HL-60/S4 (cell line): ENCODE results near the gene SMARCE1.

Experiments
- in situ Hi-C: fragments of 300-500 bp; cut with MboI; formaldehyde crosslinking; loops from 2 replicates; pipeline ENCODE4 v1.14.3; 2022; ENCODE audit warnings: low sequenced_read_pairs

Gene SMARCE1

DNA sequence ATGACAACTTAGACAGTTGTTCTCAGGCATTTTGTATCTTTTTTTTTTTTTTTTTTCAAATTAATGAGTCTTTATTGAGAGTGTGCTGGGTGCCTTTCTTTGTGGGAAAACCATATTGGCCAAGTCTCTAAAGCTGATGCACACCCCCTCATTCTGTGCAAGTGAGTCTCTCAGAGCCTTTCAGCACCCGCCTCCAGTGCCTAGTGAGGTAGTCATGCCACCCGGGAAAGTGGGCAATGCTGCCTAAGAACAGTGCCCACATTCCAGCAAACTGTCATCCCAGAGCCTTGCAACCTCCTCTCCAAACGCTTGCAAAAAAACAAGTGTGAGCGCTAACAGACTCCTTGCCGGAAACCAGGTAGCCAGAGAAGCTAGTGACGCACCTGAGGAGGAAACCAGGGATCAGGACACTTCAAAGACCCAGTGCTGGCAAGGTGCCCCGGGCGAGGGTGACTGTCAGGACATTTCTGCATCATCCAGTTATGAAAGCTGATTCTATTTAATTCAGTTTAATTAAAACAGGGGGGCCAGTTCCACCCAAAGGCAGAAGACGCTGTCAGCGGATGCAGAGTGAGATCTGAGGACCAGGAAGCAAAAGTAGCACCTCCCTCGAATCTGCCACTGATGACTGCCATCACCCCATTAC is 34.9 kb downstream of the SMARCE1 start:
- in situ Hi-C loops = no loop called here

DNA sequence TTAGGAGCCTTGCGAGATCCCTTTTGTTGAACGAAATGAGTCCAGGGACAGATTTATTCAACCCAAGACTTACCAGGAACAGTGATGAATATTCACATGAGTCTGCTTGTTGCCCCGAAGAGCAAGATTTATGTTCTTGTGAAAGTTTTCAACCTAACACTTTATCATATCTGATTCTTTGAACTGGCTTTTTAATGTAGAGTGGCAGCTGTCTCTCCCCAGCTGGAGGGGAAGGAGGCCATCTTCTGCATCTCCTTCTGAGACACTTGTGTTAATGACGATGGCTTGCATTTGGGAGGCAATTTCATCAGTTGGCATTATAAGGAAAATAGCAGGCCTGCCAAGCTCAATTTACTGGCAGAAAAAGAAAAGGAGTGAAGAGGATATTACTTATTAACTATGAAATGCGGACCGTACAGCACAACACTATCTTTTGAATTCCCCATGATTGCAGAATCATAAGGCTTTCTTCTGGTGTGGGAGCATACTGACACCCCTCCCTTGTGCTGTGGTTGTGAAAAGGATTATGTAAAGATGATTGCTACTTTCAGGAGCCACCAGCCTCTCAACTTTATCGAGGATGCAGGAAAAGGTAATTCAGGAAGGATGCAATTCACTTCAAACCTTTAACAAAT is 35.7 kb downstream of the SMARCE1 start:
- in situ Hi-C loops = no loop called here

DNA sequence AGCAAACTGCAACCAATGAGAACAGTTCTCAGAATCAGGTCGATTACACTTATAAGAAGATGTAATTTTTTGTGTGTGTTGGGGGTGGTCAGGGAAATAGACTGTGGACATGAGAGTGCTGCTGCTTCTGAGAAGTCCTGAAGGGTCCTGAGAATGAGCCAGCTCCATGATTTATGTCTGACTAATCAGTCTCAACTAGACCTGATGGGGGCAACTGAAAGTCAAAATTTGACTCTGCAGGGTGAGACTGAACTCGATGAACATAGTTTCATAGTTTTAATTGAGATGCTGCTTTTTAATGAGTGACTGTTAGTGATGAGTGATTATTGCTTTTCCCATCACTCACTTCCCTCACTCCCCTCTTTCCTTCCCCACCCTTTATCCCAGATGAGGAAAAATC is 37.3 kb downstream of the SMARCE1 start:
- in situ Hi-C loops = no loop called here

DNA sequence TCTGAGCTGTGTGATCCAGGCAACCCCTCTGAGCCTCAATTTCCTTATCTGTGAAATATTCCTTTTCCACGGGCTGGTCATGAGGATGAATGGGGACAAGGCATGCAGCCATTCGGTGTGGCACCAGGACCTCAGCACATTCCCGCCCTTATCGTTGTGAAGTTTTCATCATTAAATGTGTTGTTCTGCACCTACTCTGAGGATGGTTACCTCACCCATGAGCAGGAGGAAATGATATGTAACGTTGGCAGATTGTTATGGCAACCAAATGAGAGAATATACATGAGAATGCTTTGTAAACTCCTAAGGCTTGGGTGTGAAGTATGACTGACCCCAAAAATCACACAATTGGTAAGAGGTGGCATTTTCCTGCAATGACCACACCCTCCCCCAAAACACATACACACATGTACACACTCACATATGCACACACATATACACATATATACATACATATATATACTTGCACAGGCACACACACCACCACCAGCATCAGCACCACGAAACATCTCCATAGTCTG is 39.5 kb downstream of the SMARCE1 start:
- in situ Hi-C loops = no loop called here

DNA sequence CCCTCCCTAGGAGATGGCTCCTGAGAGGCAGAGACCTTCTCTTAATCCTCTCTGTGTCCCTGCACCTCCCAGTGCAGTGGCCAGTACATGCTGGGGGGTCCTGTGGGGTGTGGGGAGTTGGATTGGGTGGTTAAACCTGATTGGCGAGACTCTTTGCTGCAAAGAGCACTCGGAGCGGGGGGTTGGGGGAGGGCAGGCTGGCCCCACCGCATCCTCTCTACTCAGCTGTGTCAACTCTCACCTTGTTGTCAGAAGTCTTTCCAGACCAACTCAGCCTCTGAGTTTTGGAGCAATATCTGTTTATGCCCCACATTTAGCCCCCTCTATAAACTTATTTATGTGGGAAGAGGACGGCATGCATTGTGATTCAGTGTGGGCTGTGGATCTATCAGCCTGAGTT is 40.0 kb downstream of the SMARCE1 start:
- in situ Hi-C loops = no loop called here

DNA sequence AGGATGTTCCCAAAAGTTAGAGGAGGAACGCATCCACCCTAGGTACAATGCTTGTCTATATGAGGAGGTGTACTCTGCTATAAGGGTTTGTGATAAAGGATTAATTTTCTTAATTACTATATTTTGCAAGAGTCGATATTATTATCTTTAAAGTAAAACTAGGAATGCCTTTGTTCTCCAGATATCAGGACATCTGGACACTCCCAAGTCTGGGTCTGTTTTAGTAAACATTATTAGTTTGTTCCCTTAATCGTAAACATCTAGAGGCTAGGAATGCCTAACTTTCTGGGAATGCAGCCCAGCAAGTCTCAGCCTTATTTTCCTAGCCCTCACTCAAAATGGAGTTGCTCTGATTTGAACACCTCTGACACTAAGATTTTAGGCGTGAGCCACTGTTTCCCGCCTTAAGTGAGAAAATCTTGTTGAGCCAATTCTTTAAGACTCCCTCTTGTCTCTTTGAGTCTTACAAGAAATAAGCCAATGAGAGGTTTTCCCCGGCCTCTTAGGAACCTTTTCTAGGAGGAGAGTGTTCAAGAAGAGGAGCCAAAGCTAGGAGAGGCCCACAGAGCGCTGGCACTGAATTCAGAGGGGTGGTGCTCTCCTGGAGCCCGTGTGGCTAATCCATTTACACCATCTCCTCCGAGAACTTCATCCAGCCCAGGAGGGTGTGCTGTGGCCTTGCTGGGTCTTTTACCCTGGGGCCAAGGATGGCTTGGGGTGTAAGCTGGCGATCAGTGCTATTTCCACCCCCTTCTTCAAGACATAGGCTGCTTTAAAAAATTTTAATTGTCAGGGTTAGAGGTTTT is 40.9 kb downstream of the SMARCE1 start:
- in situ Hi-C loops = no loop called here

DNA sequence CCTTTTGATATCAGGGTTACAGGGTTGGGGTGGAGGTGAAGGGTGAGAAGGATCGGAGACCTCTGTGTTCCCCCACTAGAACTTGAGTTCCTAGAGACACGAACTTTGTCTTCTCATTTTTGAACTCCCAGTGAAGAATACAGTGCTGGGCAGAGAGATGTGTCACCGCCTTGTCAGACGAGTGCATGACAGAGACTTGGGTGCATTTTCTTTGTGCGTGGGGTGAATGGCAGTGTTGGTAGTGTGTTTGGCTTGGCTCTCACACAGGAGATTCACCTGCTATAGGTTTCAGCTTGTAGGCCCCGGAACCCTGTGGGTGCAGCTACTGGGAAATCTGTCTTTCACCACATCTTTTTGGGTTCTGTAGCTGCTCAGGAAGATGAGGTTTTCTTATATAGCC is 42.3 kb downstream of the SMARCE1 start:
- in situ Hi-C loops = no loop called here

DNA sequence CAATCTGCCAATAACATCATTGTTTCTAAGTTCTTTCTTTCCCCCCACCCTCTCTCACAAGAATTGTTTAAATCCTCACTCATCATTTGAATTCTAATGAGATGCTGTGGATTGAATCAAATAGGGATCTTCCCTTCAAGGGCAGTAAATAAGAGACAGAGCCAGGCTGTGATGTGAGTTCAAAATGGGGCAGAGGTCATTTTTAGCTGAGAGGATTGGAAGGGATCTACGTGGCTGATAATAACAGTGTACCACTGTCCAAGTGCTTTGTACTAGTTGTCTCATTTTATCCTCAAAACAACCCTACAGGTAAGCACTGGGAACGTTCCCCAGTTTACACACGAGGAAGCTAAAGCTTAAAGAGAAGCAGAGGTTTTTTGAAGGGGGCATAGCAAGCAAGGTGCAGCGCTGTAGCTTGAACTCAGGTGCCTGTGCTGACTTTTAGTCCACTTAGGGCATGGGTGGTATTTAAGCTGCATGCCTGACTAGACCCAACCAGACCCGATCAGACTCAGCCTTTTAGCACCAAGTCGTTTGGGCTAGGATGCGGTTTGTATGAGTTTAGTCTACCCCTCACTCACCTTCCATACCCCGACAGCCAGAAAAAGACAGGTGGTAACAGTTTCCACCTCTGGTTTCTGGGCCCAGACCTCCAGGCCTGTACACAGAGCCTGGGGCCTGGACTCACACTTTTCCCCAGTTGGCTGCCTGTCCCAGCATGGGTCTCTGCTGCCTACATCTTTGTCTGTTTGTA is 43.1 kb downstream of the SMARCE1 start:
- in situ Hi-C loops = no loop called here

DNA sequence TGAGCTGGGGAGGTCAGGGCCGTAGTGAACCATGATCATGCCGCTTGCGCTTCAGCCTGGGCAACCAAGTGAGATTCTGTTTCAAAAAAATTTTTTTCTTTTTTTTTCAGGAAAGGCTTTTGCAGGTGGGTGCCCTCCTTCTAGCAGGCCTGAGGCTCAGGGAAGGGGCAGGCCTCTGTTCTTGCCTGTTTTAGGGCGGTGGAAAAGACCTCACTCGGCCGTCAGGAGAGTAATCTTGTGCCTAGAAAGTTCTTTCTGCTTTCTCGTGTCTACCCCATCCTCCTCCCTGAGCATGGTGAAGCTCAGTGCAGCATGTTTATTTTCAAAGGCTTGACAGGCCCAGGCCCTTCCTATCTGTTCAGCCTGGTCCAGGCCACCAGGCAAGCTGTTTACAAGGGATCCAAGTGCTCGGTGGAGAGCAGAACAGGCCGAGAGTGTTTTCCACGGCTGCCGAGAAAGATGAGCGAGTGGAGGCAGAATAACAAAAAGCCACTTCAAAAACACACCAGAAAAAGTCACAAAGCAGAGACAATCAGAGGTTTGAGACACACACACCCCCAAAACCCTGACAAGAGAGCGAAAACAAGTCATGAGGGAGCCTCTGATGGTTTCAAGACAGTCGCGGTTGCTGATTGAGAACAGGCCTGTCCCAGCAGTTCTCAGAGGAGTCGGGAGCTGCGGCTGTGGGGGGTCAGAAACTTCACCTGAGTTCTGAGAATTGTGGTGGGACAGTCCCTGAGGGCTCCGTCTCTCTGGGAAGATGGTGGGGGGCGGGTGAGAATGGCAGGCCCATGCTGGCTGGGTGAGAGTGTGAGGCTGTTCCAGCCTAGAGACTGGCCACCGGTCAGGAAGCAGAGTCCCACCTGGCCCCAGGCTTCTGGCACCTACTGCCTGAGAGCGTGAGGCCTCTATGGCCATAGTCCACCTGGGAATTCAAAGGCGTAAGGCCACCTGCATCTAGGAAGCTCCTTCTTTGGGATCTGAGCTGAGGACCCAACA is 44.9 kb downstream of the SMARCE1 start:
- in situ Hi-C loops = no loop called here

DNA sequence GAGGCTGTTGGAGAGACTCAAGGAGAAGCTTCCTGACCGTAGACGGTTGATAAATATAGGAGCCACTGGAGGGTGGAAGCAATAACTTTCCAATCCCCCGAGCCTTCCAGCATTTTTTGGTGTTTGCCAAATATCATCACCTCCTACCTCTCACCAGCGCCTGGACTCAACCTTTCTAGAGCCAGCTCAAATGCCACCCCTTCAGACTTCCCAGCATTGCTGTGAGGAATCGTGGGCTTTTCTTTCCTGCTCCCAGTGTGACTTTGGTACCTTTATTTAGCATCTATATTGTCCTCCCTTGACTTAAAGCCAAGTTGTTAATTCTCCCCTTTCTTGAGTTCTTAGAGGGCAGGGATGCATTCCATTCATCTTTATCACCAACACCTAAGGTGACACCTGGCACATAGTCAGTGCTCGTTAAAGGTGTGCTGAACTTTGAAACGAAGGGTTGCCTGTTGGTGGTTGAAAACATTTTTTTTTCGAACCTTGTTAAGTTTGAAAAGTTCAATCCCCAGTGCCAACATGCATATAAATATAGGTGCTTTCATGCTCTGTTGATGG is 47.1 kb downstream of the SMARCE1 start:
- in situ Hi-C loops = no loop called here

DNA sequence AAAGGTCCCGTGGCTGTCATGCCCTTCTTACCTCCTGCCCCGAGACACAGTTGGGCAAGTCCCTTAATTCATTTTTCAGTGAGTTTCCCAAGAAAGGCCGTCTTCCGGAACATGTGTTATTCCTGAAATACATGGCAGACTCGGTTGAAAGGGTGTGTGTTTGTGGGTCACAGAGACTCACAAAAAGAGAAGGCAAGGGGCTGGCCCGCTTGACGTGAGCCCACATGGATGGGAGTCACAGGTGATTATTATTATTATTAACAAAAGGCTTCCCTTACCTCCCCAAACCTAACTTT is 48.2 kb downstream of the SMARCE1 start:
- in situ Hi-C loops = no loop called here

DNA sequence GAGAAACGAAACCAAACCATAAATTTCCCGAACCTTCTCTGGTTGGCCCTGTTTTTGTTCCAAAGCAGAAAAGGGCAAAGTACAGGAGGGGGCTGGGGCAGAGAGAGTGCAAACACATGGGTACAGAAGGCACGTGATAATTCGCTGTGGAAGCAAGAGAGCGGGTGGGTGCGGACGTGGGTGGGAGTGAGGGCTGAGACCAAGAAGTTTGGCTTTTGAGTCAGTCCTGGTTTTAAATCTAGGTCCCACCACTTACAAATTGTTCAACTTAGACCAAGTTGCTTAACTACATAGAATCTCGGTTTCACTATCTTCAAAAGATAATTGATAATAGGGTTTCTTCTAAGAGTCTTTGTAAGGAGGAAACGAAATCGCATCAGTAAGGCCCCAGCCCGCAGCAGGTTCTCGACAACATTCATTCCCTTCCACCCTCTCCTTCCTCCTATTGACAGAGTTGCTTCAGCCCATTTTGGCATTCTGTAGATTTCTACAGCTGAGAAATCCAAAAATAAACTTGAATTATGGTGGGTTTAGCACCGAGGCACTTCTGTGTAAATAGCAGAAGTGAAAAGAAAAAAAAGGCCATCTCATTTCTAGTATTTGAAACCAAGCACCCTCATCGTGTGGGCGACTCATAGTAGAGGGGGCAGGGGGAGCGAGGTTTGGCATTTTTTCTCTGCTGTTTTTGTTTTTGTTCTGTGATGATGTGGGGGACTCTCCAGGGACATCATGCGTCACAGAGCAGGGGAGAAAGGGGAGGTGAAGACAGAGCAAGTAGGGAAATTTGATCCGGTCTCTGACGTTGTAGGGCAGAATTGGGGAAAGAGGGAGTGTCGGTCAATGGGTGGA is 48.8 kb downstream of the SMARCE1 start:
- in situ Hi-C loops = no loop called here

DNA sequence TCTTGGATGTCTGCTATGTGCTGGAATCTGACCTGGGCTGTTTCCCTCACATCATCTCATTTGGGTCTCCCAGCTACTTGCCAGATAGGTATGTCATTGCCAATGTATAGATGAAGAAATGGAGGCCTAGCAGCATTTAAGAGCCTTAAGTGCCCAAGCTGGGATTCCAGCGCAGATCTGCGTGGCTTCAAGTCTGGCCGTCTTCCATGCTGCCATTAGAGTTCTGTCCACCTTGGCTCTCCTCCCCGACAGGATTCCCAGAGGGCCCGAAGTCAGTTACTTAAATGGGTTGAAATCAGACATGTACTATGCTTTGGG is 49.4 kb downstream of the SMARCE1 start:
- in situ Hi-C loops = no loop called here

DNA sequence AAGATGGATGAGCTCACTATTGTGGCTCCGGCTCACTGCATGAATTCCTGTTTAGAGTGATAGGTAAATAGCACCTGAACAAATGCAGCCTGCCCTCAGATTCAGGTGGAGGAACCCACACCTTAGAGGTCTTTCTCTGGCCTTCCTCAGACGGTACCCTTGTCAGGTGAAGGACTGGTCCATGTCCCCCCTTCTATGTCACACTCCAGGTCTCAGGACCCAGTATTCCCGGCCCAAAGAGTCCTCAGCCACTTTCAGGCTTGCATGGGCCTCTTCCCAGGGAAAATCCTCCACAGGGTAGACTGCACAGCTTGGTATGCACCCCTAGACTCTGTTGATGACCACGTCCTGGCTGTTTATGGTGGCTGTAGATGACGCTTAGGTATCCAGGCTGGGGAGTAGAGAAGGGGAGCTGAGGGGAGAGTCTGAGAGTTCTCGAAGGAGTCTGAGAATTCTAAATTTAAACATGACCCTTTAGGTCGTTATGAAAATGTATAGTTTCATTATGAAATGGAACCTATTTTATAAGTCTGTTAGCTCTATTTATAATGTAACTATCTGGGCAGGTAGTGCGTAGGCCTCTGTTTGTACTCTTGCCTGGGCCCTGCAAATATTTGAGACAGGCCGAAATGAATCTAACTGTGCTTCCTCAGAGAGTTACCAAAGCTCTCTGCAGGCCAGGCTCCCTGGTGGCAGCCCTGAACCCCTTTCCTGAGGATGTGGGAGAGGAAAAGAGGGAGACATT is 49.9 kb downstream of the SMARCE1 start:
- in situ Hi-C loops = no loop called here

DNA sequence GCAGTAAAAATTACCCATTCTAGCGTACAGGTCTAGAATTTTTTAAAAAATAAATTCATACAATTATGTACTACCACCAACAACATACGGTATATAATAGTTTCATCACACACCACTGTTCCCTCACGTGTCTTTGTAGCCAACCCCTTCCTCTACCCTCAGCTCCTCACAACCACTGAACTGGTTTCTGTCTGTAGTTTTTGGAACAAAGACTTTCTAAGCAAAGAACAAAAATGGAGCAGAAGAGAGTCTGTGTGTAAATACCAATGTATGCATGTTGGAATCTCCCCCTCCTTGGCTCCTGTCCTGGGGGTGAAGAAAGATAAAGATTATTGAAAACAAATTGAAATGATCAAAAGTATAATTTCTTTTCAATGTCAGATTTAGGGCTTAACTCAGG is 50.5 kb downstream of the SMARCE1 start:
- in situ Hi-C loops = no loop called here

DNA sequence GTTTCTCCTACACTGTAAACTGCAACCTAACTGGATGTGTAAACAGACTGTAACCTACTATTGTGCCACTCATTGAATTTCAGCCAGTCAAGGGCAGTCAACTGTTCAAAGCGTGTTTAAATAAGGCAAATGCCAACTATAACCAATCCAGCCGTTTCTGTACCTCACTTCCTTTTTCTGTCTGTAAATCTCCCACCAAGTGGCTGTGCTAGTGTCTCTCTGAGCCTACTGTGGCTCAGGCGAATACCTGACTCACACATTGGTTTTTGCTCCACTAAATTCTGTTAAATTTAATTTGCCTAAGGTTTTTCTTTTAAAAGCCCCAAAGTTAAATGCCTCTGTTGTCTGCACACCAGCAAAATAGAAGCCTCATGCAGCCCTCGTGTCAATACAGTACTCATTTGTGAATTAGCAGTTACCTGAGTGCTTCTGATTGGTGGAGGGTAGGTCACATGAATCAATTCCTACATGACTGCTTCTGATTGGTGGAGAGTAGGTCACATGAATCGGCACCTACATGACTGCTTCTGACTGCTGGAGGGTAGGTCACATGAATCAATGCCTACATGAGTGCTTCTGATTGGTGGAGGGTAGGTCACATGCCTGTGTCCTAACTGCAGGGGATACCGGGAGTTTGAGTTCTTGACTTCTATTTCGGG is 51.2 kb downstream of the SMARCE1 start:
- in situ Hi-C loops = no loop called here

DNA sequence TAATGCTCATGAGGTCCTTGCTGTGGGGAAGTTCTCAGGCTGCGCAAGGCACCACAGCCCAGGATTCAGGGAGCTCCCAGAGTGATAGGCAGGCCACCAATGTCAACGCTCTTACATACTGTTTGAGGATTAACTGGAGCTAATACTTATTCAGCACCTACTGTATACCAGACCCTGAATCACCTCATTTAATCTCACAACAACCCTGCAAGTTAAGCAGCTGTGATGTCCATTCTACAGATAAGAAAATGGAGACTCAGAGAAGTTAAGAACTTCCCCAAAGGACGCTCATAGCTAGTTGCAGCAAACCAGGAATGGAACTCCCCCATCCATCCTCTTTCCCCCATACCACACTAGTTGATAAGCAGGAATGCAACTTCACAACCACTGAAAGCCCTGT is 56.9 kb downstream of the SMARCE1 start:
- in situ Hi-C loops = no loop called here

DNA sequence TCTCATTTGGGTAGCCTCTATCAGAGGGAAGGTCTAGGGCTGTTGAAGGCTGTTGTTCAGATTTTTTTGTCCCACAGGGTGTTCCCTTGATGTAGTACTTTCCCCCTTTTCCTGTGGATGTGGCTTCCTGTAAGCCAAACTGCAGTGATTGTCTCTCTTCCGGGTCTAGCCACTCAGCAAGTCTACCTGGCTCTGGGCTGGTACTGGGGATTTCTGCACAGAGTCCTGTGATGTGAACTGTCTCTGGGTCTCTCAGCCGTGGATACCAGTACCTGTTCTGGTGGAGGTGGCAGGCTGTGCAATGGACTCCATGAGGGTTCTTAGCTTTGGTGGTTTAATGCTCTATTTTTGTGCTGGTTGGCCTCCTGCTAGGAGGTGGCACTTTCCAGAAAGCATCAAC is 59.1 kb downstream of the SMARCE1 start:
- in situ Hi-C loops = no loop called here
